WI38 (cell line): ENCODE results near the gene CALY.

Experiments used
- H3K4me3 ChIP-seq: 2 replicates; pipeline ENCODE4 v1.5.1; 2011; ENCODE audit warnings: low read depth, mild to moderate bottlenecking, control low read depth, low read length
- TF ChIP-seq, protein P1 (sequence below): IDR thresholded peaks from 2 replicates; pipeline ENCODE4 v1.5.1; 2012; ENCODE audit warnings: low read depth, mild to moderate bottlenecking, control low read depth, low read length

Gene CALY

GRCh38 chr10:133281084-133281483, 55.6 kb downstream of the CALY start:
- TF ChIP-seq, protein P1, sequence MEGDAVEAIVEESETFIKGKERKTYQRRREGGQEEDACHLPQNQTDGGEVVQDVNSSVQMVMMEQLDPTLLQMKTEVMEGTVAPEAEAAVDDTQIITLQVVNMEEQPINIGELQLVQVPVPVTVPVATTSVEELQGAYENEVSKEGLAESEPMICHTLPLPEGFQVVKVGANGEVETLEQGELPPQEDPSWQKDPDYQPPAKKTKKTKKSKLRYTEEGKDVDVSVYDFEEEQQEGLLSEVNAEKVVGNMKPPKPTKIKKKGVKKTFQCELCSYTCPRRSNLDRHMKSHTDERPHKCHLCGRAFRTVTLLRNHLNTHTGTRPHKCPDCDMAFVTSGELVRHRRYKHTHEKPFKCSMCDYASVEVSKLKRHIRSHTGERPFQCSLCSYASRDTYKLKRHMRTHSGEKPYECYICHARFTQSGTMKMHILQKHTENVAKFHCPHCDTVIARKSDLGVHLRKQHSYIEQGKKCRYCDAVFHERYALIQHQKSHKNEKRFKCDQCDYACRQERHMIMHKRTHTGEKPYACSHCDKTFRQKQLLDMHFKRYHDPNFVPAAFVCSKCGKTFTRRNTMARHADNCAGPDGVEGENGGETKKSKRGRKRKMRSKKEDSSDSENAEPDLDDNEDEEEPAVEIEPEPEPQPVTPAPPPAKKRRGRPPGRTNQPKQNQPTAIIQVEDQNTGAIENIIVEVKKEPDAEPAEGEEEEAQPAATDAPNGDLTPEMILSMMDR, result no peak
- H3K4me3 ChIP-seq, result no peak overlapping the region

DNA sequence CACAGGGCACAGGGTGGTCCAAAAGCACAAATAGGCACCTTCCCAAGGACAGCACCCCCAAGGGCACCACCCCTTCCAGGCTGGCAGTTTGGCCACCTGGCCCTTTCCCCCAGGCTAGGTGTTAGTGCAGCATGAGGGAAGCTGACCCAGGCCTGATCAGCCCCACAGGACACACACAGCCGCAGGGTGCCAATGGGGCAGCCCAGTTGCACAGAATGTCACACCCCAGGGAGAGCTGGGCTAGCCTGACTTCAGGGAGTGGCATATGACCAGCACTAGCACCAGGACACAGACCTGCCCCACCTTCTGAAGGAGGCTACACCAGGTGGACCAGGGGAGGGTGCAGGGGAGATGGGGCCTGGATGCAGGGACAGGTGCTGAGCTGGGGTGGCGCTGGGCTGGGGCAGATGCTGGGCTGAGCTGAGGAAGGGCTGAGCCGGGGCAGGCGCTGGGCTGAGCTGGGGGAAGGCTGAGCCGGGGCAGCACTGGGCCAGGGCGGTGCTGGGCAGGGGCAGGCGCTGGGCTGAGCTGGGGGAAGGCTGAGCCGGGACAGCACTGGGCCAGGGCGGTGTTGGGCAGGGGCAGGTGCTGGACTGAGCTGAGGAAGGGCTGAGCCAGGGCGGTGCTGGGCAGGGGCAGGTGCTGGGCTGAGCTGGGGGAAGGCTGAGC, 56.2 kb downstream of the CALY start:
- no peak overlapping the region for H3K4me3 ChIP-seq
- TF ChIP-seq, protein P1, result no peak

DNA sequence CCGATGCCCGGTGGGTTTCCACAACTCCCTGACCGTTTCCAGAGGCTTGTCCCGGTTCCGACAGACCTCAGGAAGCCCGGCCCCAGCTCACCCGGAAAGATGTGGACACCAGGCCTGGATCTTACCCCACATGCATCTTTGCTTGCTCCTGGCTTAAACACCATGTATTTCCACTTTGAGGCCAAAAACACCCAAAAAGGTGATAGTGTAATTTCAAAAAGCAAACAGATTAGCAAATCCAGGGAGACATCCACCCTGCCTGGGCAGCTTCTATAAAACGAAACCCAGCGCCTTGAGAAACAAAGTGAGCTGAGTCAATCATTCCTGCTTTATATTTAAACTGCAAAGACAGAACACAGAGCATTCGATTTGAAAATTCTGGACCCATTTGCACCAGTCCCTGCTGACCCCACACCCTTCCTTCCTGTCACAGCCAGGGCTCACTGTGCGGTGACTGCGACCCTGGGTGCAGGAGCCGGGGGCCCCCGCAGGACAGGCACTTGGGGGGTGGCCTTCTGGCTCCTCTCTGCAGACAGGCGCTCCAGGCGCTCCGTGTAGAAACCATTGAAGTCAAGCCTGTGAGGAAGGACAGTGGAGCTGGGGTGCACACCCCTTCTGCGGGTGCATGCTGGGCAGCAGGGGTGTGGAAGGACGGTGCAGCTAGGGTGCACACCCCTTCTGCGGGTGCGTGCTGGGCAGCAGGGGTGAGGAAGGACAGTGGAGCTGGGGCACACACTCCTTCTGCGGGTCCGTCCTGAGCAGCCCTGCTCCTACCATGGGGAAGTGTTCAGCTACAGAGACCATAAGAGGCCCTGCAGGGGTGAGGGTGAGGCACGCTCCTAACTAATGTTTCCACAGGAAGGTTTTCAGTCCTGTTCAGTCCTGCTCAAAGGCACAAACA, 57.1 kb downstream of the CALY start:
- no peak overlapping the region for H3K4me3 ChIP-seq
- TF ChIP-seq, protein P1, result no peak

DNA sequence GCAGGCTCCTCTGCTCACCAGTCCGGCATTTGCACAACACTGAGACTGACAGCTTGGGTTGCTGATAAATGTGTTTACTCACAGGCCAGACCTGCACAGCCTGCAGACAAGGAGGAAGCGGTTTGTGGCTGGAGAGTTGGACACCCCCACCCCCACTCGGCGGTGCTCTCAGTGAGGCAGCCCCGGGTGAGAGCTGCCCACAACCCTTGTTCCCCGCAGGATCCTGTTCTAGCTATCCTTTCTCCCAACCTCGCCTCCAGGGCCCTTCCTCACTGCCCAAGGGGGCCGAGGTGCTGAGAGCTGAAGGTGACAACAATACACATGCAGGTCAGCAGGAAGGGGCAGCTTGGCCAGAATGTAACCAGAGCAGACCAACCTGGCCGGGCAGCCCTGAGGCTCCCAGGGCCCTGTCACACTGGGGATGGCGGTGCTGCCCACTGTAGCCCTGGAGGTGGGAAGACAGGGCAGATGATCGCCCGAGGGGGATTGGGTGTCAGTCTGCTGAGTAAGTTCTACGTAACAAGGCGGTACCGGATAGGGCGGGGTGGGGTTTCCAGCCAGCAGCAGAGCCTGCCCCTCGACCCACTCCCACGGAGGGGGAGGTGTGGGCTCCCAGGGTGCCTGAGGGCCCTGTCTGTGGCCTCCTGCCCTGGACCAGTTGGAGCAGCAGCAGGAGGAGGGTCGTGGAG, 58.0 kb downstream of the CALY start:
- TF ChIP-seq, protein P1, result no peak

GRCh38 chr10:133277993-133278576, 58.6 kb downstream of the CALY start:
- TF ChIP-seq, protein P1, result no peak
- H3K4me3 ChIP-seq, result no peak overlapping the region

More for the DNA sequence above, 58.0 kb downstream of the CALY start:
- H3K4me3 ChIP-seq, result no peak overlapping the region

DNA sequence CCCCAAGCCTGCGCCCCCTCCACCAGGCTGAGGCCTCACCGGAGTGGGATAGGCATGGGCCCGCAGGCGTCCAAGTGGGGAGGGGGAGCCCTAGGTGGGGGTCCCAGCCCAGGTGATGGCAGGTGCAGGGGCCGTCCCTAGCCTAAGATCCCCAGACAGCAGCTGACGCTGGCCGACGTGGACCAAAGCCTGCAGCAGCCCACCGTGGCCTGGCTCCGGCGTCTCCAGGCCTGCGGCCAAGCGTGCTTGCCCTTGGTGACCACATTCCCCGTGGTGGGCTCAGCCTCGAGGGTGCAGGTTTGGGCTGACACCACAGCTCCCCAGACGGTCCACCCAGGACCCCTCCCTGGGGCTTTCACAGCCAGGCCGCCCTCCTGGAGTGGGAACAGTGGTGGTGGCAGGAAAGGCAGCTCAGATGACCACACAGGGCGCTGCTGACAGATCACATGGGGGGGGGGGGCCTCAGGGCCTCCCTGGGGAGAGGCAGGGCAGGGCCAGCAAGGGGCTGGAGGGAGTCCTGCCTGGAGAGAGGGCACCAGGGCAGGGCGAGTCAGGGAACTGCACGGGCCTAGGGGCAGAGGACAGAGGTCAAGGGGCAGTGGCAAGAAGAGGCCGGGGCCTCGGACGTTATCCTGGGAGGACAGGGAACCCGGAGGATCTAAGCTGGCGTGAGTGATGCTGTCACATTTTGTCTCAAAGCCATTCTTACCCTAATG, 59.3 kb downstream of the CALY start:
- H3K4me3 ChIP-seq, result no peak overlapping the region
- TF ChIP-seq, protein P1, result no peak
